ENCODE measurements around the gene SPACA7.
"Not testable (repeated sequence)": the region's sequence is repeated elsewhere in the genome, so short reads cannot be mapped to it uniquely, and the experiment has no call there.

The SPACA7 gene

DNA sequence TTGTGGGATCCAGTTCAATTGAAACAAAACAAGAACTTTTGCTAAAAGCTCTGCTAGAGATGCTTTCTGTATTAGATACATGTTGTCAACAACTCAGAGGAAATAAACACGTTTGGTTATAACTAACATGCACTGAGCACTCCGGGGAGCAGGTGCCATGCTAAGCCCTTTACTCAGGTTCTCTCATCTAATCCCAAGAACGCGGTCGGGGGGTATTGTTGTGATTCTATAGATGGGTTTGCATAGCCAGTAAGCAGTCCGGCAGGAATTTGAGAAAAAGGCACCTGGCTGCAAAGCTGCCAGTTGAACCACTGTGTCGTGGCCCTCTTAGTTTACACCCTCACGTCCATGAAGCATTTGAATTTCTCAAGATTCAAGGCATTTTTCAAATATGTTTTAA is 24.3 kb upstream of the SPACA7 start:
- DNase-seq = no peak

DNA sequence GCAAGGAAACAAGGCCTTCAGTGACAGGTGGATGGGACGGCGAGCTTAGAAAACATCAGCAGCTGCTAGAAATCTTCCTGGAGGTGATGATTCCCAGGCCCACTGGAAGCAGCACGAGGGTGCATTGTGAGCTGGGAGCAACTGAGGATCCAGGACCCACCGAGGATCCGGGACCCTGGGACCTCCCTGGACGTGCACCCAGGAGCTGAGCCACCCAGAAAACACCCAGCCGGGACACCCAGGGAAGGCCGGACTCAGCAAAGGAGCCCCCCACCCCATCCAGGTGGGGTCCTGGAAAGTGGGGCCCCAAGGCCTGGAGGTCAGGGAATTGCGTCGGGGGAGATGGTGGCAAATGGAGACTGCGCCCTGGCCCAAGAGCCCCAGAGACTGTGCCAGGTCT is 22.3 kb upstream of the SPACA7 start:
- no peak for DNase-seq

DNA sequence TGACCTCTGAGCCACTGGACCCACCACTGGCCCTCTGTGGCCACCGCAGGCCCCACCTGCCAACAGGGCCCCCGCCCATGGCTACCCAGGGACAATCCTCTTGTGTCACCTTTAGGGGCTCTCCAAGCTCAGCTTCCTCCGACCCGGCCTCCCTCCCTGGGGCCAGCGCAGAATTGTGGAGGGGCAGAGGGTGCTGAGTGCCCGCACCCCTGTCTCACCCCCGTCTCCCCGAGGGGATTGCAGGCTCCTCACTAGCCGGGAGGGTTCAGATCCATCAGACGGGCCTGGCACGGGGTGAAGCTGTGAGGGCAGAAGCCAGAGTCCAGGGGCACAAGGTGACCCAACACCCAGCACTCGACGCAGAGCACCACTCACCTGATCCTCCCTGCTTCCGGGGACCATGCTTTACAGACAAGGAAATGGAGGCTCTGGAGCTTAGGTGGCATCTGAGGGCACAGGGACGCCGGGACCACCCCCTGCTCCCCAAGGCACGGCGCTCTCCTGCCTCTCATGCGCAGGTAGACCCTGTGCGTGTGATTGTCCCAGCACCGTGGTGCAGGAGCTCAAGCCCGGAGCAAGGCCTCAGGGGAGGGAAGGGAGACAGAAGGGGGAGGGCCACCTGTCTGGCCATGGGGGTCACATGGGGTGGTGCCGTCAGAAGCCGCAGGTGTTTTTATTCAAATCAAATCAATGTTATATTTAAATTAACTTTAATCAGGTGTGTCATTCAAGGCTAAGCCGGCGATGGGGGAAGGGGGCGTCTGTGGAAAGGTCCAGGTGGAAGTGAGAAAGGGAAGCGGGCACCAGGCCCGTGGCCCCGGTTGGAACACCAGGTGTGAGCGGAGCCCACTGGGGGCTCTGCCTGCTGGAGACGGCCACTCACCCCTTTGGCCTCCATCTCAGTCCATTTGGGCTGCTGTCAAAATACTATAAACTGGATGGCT is 21.6 kb upstream of the SPACA7 start:
- no peak for DNase-seq

DNA sequence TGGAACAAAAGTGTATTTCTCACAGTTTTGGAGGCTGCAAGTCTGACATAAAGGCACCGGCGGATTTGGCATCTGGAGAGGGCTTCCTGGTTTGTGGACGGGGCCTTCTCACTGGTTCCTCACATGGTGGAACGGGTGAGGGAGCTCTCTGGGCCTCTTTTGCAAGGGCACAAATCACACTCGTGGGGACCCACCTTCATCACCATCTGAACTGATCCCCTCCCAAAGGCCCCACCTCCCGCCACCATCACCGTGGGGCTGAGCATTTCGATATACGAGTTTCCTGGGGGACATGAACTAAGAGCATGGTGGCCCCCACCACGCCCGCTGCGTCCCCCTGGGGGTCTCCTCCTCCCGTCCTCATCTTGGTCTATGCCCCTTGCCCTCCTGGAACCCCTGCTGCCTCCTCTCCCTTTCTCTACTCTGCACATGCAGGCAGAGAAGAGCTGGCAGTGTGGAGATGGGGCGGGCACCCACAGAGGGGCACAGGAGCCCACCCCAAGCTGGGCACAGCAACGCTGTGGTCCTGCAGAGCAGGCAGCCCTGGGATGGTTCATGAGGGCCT is 20.8 kb upstream of the SPACA7 start:
- no peak for DNase-seq

DNA sequence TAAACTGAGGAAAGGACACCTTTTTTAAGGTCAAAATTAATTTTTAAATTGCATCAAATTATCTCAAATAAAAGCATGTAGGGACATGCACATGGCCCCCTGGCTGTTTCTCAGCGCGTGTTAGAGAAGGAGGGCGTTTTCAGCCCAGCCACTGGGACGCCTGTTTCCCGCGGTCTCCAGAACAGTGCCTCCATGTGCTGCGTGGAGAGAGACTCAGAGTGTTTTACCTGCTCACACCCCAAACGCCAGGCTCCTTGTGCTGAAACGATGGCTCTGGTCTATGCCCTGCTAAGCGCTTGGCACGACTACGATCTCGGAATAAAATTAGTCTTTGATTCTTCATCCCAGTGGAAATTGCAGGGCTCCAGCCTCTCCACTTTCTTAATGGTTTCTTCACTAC is 20.0 kb upstream of the SPACA7 start:
- no peak for DNase-seq

DNA sequence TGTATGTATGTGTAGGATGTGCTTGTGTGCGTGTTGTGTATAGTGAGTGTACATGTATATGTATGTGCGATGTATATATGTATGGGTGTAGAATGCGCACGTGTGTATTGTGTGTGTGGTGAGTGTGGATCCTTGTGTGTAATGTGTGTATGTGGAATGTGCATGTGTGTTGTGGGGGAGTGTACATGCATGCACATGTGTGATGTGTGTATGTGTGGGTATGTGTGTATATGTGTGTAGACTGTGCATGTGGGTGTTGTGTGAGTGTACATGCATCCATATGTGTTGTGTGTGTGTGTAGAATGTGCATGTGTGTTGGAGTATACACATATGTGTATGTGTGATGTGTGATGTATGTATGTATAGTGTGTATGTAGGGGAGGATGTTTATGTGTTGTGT is 18.0 kb upstream of the SPACA7 start:
- DNase-seq = no peak

DNA sequence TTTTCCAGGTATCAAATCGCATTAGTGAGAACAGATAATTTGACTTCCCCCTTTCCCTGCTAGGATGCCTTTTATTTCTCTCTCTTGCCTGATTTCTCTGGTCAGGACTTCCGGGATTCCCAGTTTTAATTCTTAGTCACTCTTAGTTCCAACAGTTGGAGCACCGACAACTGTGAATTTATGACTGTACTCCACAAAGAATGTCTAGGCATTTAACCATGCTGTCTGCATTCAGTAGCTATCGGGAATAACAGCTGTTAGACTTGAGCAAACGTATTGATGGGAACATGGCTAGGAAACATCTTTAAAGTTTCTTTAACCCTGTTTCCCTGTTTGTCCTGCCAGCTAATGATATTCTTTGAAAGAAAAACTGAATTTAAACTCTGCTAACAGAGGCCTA is 14.1 kb upstream of the SPACA7 start:
- no peak for DNase-seq

DNA sequence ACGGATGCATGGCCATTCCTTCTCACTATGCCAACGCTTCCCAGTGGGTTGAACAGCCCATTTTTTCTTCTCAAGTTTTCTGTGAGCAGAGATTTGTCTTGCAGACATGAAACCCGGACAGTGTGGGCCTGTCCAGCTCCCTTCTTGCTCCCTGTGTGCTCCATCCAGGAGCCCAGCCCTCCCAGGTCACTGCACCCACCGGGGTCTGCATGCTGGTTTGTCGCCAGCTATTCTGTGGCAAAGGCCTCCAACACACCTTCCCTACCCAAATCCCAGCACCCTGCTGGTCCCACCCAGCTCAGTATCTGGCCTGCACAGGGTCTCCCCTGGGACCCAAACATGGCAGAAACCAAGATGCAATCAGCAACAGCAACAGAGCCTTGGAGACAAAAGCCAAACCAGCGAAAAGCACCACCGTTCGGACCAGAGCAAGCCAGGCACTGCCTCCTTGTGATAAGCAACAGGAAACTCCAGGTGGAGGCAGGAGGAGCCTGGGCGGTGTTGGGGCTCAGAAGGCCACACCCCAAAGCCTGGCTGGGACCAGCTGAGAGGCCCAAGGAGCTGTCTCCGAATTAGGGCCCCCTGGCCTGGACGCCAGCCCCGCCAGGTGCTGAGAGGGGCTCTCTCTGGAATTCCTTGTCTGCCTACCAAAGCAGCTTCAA is 12.2 kb upstream of the SPACA7 start:
- DNase-seq = no peak

DNA sequence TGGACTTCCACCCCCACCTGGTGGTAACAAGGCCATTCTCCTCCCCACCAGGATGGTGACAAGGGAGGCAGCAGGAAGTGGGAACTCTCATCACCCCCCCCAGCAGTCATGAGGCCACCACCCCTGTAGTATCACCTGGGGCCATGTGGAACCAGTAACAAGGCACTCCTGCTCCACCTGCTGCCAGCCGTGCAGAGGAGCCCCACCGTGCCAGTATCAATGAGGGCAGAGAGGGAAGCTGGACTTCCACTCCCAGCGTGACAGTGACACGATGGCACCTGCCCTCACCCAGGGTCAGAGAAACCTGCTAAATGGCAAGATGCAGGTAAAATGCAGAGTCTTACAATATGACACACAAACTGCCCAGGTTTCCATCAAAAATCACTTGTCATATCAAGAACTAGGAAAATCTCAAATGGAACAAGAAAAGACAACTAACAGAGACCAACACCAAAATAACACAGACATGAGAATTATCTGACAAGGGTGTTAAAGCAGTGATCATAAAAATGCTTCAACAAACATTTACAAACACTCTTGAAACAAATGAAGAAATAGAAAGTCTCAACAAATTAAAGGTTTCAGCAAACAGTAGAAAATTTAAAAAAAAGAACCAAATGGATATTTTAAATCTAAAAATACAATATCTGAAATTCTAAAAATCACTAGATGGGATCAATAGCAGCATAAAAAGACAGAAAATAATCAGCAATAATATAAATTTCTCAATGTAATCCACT is 9.1 kb upstream of the SPACA7 start:
- DNase-seq = no peak

DNA sequence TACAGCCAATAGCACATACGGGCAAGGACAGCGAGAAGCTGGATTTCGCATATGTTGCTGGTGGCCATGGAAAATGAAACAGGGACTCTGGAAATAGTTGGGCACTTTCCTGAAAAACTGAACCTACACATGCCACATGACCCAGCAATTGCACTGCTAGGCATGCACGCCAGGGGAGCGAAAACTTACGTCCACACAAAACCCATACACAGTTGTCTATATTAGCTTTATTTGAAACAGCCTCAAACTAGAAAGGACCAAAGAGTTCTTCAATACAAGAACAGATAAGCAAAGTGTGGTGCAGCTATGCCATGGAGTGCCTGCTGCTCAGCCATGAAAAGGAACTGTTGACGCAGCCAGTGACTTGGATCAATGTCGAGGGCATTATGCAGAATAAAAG is 7.3 kb upstream of the SPACA7 start:
- DNase-seq = no peak

DNA sequence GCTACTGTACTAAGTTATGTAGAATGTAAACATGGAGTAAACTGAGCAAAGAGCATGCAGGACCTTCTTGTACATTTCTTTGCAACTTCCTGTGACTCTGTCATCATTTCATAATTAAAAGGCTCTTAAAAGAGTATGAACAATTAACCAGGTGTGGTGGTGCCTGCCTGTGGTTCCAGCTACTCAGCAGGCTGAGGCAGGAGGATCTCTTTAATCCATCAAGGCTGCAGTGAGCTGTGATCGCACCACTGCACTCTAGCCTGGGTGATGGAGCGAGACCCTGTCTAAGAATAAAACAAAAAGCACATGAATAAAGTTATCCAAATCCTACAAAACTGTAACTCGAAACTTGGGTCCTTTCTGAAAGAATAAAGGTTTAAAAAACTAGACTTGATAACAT is 5.8 kb upstream of the SPACA7 start:
- no peak for DNase-seq

DNA sequence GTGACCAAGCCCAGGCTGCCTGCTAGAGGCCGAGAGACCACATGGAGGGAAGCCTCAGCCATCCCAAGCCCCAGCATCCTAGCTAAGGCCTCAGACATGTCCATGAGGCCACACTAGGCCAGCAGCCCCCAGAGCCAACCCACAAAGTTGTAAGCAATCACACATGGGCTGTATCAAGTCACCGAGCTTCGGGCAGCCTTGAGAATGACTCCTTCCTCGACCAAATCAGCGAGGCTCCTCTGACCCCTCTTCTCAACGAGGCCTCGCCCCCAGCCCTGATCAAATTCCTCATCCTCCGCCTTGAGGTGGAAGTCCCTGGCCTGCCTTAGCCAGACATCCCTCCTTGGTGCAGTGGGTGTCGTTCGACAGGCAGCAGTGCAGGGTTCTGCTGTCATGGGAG is 1.9 kb upstream of the SPACA7 start:
- no peak for DNase-seq

DNA sequence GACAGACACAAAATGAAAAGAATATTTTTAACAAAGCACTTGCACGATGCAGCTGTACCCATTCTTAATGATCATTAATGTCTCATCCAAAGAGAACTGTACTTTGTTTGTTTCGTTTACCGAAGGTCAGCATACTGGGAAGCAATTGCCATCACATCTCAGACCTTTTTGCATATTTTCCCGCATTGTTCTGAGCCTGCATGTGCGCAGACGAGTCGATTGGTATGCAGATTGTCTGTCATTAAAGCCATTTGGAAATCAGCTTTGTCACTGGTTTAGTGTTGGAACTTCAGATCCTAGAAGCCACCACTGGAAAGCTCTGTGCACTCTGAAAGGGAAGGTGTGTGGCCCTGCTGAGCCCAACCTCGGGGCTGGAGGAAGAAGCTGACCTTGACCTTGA is 15.6 kb downstream of the SPACA7 start:
- DNase-seq = no peak

DNA sequence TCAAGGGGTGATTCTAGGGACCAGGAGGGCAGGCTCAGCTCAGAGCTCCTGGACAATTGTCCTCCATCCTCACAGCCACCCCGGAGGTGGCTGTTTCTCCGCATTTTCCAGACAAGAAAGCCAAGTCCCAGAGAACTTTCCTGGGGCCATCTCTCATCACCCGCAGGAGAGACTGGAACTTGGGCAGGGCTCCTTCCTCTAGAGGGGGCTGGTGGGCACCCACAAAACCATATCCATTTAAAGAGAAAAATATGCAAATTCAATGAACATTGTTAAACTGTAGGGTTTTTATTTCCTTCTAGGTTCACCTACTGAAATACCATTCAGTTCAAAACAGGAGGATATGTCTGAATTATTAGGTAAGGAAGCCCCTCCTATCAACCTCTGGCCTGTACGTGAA is 16.6 kb downstream of the SPACA7 start:
- DNase-seq = no peak

DNA sequence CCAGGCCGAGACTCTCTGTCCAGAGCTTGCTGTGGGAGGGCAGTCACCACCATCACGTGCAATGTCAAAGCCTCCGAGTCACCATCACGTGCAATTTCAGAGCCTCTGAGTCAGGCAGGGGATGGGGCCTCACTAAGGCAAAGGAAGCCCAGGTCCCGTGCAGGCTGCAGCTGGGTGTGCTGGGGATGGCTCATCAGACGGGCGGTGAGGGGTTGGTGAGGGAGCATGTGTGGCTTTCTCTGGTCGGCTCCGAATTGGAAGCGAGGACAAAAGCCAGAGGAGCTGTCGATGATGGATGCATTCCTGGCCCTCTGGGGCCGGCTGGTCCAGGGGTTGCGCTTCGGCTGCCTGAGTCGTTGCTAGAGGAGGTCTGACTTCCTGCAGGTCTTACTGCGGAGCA is 18.9 kb downstream of the SPACA7 start:
- DNase-seq = not testable (repeated sequence)

DNA sequence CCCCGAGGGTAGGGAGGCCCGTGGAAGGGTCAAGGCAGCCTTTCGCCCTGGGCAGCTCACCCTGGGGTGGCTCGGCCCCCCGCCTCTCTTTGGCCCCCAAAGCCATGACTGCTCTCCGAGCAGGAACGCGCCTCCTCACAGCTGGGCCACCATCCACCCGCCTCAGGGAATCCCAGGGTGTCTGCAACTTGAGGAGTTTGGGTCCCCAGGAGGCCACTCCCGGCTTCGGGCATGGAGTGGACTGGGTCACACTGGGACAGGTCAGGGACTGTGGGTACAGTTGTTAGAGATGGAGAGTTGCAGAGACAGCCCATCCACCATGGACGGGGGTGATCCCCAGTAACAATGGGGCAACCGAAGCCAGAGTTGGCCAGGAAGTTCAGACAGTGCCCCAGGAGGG is 19.8 kb downstream of the SPACA7 start:
- DNase-seq = not testable (repeated sequence)

DNA sequence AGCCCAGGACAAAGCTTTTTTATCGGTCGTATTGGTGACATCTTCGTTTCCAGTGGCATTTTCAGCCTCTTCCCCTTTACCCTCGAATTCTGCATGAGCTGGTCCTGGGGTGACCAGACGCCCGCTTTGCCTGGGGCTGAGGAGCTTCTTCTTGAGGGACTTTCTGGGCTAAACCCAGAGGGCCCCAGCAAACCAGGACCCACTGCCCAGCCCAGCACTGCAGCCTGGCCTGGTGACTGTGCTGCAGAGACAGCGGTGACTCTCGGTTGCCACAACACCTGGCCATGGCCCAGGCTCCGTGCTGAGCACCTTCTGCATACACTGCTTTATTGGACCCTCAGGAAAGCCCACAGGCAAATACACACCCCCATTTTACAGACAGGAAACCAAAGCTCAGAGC is 21.0 kb downstream of the SPACA7 start:
- DNase-seq = no peak

DNA sequence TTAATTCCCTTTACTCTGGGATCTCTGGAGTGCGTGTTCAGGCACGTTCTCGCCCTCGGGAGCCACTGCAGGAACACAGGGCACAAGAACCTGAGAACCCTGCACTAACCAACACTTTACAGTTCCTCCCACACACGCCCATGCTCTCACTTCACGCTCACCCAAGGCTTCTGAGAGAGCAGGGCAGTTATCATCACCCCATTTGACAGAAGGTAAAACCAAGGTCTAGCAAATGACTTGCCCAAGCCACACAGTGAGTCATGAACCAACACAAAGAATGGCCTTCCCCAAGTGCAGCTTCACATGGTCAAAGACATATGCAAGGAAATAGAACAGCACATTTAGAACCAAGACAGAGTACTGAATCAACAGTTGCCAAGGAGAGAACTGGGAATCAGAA is 22.2 kb downstream of the SPACA7 start:
- DNase-seq = not testable (repeated sequence)

DNA sequence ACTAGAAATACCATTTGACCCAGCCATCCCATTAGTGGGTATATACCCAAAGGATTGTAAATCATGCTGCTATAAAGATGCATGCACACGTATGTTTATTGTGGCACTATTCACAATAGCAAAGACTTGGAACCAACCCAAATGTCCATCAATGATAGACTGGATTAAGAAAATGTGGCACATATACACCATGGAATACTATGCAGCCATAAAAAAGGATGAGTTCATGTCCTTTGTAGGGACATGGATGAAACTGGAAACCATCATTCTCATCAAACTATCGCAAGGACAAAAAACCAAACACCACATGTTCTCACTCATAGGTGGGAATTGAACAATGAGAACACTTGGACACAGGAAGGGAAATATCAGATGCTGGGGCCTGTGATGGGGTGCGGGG is 33.7 kb downstream of the SPACA7 start:
- DNase-seq = not testable (repeated sequence)

DNA sequence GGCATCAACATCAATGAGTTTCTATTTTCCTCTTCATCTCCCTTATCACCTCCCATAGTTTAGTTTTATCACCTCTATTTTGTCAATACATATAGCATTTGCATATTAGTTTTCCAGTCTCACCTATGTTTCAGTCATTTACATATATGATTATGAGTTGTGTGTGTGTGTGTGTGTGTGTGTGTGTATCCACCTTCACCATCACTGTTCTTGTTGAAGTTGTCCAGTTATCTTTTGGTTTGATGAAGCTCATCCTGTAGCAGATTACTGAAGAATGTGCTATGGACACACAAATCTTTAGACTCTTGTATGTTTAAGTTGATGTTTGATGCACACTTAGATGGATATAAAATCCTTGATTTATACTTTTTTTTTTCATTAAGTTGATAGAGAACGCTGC is 40.5 kb downstream of the SPACA7 start:
- DNase-seq = no peak

DNA sequence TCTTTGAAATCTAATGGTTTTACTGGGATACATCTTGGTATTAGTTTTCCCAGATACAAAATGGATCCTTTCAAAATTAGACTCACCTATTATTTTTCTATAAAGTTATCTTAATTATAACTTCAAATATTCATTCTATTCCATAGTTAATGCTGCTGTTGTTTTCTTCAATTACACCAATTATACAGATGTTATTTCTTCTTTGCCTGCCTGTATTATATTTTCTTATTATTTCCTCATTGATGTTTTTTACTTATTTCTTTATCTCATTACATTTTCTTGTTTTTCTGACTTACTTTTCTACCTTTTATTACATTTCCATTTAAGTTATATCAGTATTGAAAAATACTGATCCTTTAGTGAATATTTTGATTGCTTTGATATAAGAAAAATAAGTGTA is 40.9 kb downstream of the SPACA7 start:
- no peak for DNase-seq

DNA sequence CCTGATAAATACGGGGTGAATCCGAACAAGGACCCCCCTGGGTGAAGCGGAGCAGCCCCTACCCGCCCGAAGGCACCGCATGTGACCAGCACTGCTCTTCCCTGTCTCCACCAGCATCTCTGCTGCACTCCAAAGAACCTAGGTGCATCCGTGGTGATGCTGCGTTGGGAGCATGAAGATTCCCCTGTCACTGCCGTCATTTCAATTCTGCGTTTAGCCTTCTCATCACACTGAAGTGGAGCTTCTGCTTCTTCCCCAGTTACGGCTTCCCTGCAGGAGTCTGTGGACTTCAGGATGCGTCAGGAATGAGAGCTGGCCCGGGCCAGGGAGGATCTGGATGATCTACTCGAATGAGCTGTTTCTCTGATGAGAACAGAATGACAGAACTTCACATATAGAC is 47.9 kb downstream of the SPACA7 start:
- no peak for DNase-seq

DNA sequence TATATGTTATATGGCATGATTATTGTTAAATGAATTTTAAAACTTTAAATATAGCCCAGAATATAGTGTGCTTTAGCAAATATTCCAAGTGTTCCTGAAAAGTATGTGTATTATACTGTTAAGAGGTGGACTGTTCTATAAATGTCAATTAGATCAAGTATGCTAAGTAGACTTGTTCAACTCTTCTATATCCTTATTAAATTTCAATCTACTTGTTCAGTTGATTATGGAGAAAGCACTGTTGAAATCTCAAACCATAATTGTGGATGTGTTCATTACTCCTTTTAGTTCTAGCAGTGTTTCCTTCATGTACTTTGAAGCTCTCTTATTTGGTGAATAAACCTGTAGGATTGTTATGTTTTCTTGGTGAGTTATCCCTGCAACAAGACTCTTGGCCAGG is 52.5 kb downstream of the SPACA7 start:
- no peak for DNase-seq

DNA sequence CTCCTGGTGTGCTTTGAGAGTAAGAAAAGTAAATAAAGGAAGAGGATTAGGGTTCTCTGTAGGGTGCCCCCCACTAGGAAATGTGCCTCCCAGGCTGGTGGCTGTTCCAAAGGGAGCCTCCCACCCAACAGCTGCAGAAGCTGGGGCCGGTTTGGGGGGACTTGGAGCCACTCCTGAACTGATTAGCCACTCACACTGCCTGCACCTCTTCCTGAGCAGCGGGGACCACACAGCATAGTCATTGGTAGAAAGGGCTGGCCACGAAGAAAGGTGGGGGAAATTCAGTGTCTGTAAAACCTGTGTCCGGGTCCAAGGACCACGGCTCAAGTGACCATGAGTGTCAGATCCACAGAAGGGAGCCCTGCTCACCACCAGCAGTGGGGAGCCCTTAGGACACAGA is 55.6 kb downstream of the SPACA7 start:
- DNase-seq = no peak
